Ascending aorta (tissue), 2 donors: ENCODE measurements around the gene YPEL1. TPM values are rescaled to one million over a fixed set of nuclear protein-coding genes. Genes with fewer than 3 reads are reported as not detected.
"Not testable (repeated sequence)": the region's sequence is repeated elsewhere in the genome, so short reads cannot be mapped to it uniquely, and the experiment has no call there.

Source experiments
- DNase-seq, 2 donors: peaks; one replicate each; pipeline ENCODE4 v3.0.0-alpha.2; 2019; ENCODE audit warnings: low spot score in 2 of 2
- H3K27ac ChIP-seq, 2 donors: fragments of 200-600 bp; sonication (generic); one replicate each; pipeline ENCODE4 v1.5.1; 2016 to 2017; ENCODE audit warnings: mild to moderate bottlenecking in 1 of 2
- H3K27me3 ChIP-seq: fragments of 200-600 bp; sonication (generic); one replicate; pipeline ENCODE4 v1.5.1; 2017
- H3K36me3 ChIP-seq, 2 donors: fragments of 200-600 bp; sonication (generic); one replicate each; pipeline ENCODE4 v1.5.1; 2016
- H3K4me1 ChIP-seq, 2 donors: fragments of 200-600 bp; sonication (generic); one replicate each; pipeline ENCODE4 v1.5.1; 2016 to 2017; ENCODE audit warnings: mild to moderate bottlenecking in 1 of 2
- H3K4me3 ChIP-seq, 2 donors: fragments of 200-600 bp; sonication (generic); one replicate each; pipeline ENCODE4 v1.5.1; 2016 to 2017; ENCODE audit warnings: mild to moderate bottlenecking in 1 of 2
- H3K9me3 ChIP-seq, 2 donors: fragments of 200-600 bp; sonication (generic); one replicate each; pipeline ENCODE4 v1.5.1; 2016
- intact Hi-C: fragments of 100-400 bp; cut with DNase I; formaldehyde crosslinking; loops from one replicate; pipeline ENCODE4 v1.15.1; 2023
- total RNA-seq: library from RNA; depleted of rRNA; stranded (reverse); fragments of >200 nt; gene quantifications from one replicate; pipeline ENCODE4 v1.1.0, GENCODE V29; 2016
- TF ChIP-seq, protein P1 (sequence below), 3 experiments: fragments of 200-600 bp in 2 of 3; fragments of 450-650 bp in 1 of 3; sonication (generic) in 2 of 3; IDR thresholded peaks; one replicate each; pipeline ENCODE4 v1.5.1; 2016 to 2019; ENCODE audit warnings: antibody characterized with exemption in 3 of 3, mild to moderate bottlenecking in 1 of 3, moderate library complexity in 1 of 3

The YPEL1 gene
- total RNA-seq, 1 donor from 2014 or later: 1.1 TPM

DNA sequence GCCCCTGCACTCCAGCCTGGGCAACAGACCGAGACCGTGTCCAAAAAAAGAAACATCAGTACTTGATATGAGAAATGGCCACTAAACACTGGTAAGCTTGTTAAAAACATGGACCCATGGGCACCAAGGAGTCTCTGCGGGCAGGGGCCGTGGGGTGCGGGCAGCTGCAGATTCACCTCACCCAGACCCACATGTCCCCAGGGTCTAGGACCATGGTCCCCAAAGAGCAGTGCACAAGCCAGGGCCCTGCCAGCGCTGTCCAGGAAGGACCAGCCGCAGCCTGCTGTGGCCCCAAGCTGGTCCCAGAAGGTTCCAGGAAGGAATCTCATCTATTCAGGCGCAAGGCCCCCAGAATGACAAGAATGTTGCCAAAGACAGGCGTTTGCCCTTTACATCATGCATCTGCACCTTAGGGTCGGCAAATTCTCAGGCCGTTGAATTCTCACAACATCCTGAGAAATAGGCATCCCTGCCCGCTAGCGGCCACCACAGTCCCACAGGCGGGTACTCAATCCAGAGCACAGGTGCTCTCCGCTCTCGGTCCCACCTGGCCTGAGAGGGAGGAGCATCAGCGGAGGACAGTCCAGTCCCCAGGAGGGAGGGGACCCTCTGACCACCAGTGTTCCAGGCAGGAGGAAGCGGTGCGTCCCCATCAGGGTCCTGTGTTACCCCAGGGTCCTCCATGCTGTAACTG lies 9.5 kb downstream of the YPEL1 start:
- DNase-seq: no peak
- Histone ChIP-seq H3K27ac (no peak overlapping the region), H3K27me3 (no peaks in the 10 kb centered on the region), H3K9me3 (no peaks in the 10 kb centered on the region), H3K4me1 (no peaks in the 10 kb centered on the region), H3K36me3 (no peaks in the 10 kb centered on the region), H3K4me3 (no peak overlapping the region)
- intact Hi-C loops: no loop called here
- TF ChIP-seq, protein P1, sequence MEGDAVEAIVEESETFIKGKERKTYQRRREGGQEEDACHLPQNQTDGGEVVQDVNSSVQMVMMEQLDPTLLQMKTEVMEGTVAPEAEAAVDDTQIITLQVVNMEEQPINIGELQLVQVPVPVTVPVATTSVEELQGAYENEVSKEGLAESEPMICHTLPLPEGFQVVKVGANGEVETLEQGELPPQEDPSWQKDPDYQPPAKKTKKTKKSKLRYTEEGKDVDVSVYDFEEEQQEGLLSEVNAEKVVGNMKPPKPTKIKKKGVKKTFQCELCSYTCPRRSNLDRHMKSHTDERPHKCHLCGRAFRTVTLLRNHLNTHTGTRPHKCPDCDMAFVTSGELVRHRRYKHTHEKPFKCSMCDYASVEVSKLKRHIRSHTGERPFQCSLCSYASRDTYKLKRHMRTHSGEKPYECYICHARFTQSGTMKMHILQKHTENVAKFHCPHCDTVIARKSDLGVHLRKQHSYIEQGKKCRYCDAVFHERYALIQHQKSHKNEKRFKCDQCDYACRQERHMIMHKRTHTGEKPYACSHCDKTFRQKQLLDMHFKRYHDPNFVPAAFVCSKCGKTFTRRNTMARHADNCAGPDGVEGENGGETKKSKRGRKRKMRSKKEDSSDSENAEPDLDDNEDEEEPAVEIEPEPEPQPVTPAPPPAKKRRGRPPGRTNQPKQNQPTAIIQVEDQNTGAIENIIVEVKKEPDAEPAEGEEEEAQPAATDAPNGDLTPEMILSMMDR (IDR thresholded peaks at IDR 0.05): no peak

DNA sequence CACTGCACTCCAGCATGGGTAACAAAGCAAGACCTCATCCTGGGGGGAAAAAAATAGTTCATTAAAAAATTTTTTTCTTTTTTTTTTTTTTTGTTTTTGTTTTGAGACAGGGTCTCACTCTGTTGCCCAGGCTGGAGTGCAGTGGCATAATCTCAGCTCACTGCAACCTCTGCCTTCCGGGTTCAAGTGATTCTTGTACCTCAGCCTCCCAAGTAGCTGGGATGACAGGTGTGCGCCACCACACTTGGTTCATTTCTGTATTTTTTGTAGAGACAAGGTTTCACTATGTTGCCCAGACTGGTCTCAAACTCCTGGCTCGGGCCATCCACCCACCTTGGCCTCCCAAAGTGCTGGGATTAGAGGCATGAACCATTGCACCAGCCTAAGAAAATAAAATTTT lies 11.1 kb downstream of the YPEL1 start:
- DNase-seq, H3K27me3 ChIP-seq, intact Hi-C loops, H3K27ac ChIP-seq, H3K4me3 ChIP-seq, H3K4me1 ChIP-seq, H3K9me3 ChIP-seq, H3K36me3 ChIP-seq: not testable (repeated sequence)

DNA sequence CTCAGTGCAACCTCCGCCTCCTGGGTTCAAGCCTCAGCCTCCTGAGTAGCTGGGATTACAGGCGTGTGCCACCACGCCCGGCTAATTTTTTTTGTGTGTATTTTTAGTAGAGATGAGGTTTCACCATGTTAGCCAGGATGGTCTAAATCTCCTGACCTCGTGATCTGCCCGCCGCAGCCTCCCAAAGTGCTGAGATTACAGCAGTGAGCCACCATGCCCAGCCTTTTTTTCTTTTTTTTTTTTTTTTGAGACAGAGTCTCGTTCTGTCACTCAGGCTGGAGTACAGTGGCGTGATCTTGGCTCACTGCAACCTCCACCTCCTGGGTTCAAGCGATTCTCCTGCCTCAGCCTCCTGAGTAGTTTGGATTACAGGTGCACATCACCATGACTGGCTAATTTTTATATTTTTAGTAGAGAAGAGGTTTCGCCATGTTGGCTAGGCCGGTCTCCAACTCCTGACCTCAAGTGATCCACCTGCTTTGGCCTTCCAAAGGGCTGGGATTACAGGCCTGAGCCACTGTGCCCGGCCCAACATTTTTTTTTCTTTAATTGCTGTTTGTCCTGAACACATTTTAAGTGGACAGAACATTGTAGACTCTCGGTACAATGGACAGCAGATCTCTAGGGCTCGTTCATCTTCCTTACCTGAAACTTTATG lies 14.3 kb downstream of the YPEL1 start:
- H3K36me3 ChIP-seq, H3K9me3 ChIP-seq, H3K27ac ChIP-seq, H3K4me1 ChIP-seq, H3K4me3 ChIP-seq, H3K27me3 ChIP-seq, intact Hi-C loops, DNase-seq: not testable (repeated sequence)

DNA sequence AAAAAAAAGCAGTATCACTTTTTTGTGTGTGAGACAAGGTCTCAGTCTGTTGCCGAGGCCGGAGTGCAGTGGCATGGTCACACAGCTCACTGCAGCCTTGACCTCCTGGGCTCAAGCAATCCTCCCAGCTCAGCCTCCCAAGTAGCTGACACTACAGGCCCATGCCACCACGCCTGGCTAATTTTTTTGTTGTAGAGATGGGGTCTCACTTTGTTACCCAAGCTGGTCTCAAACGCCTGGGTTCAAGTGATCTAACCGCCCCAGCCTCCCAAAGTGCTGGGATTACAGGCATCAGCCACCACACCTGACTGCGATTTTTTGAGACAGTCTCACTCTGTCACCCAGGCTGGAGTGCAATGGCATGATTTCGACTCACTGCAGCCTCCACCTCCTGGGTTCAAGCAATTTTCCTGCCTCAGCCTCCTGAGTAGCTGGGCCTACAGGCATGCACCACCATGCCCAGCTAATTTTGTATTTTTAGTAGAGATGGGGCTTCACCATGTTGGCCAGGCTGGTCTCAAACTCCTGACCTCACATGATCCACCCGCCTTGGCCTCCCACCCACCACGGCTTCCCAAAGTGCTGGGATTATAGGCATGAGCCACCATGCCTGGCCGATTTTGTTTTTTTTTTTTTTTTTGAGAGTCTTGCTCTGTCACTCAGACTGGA lies 15.3 kb downstream of the YPEL1 start:
- H3K9me3 ChIP-seq, H3K4me3 ChIP-seq, H3K36me3 ChIP-seq, H3K27me3 ChIP-seq, H3K4me1 ChIP-seq, DNase-seq, H3K27ac ChIP-seq, intact Hi-C loops: not testable (repeated sequence)

DNA sequence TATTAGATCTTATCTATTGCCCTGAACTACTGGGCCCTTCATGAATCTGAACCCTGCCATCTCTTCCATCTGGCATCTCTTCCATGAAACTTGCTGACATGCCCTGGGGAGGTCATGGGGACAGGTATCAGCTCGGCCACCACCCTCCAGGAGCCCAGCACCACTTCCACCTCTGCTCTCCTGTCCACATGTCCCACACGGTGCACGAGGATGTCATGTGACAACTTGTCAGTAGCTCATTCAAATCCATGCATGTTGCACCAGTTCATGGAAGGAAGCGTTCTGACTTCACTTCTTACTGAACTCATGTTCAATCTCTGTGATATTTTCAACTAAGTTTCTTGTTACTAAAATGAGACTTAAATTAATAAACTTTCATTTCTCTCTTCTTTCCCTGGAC lies 16.6 kb downstream of the YPEL1 start:
- TF ChIP-seq, protein P1 (IDR thresholded peaks at IDR 0.05): no peak
- H3K4me1 ChIP-seq: no peaks in the 10 kb centered on the region
- intact Hi-C loops: no loop called here
- H3K9me3 ChIP-seq: no peaks in the 10 kb centered on the region
- no peaks in the 10 kb centered on the region for H3K36me3 ChIP-seq
- no peak overlapping the region for H3K4me3 ChIP-seq
- no peak for DNase-seq
- no peaks in the 10 kb centered on the region for H3K27me3 ChIP-seq
- no peak overlapping the region for H3K27ac ChIP-seq

DNA sequence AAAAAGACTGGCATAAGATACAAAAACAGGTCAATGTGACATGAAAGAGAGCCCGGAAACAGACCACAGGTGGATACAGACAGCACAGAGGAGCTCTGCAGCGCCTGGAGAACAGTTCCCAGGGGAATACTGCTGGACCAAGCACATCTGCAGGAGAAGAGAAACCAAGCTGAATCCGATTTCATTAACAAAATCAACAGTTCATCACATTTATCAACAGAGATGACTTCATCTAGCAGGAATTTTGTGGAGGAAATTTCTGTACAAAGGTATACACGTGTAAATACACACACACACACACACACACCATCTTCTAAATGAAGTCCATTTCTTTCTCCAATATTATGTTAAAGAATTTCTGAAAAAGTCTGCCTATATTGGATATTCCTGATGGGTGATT lies 17.1 kb downstream of the YPEL1 start:
- H3K27me3 ChIP-seq: no peaks in the 10 kb centered on the region
- TF ChIP-seq, protein P1 (IDR thresholded peaks at IDR 0.05): no peak
- intact Hi-C loops: no loop called here

DNA sequence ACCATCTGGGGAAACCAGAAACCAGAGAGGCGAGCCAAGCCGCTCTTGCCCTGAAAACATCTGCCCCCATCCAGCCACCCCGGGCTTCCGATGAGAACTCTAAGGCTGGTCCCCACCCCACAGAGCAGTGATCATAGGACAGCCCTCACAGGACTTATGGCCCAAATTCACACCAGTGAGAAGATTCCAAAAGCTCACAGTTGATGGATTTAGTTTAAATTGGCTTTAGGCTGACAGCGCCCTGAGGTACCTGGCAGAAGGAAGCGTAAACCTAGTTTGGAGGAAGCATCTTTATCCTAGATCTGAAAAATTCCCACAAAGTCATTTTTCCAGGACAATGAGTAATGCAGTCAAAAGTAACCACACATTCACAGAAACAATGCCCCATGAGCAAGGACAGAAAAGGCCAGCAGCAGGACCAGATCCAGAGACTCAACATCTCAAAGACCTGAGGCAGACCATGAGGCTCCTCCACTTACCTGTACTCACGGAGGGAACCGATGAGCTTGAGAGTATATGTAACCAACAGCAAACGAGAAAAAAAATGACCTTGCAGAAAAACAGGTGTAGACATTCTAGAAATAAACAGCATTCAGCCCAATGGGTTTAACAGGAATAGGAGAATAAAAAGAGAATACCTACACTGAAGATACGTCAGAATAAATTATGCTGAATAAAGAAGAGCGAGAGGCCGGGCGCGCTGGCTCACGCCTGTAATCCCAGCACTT lies 19.0 kb downstream of the YPEL1 start:
- H3K9me3 ChIP-seq, H3K27ac ChIP-seq, H3K4me3 ChIP-seq, H3K27me3 ChIP-seq, DNase-seq, H3K36me3 ChIP-seq, H3K4me1 ChIP-seq, intact Hi-C loops: not testable (repeated sequence)

More for the DNA sequence above, 17.1 kb downstream of the YPEL1 start:
- no peak overlapping the region for H3K4me3 ChIP-seq
- H3K4me1 ChIP-seq: no peaks in the 10 kb centered on the region
- H3K27ac ChIP-seq: no peak overlapping the region
- DNase-seq: no peak
- H3K9me3 ChIP-seq: no peaks in the 10 kb centered on the region
- no peaks in the 10 kb centered on the region for H3K36me3 ChIP-seq
